GM18507 (cell line): Measurements from ENCODE around the gene EML1.
A peak's percentile ranks its signal among the peaks of the same experiment; 100 is the strongest.

Source experiments
- DNase-seq: peaks from one replicate; pipeline ENCODE4 v3.0.0; 2011; ENCODE audit warnings: low read depth; ENCODE audit not compliant: insufficient read length; ENCODE audit errors: extremely low spot score
- FAIRE-seq: peaks from 2 replicates; lab custom pipeline; 2011; peaks lifted over from hg19 to GRCh38; lab: Jason Lieb, UNC

Gene EML1

GRCh38 chr14:99972748-99973466 is 179.7 kb downstream of the EML1 start:
- FAIRE-seq: no peak

GRCh38 chr14:99975190-99975589 is 182.0 kb downstream of the EML1 start:
- DNase-seq (no peak), FAIRE-seq (no peak)

More at GRCh38 chr14:99972748-99973466, 179.7 kb downstream of the EML1 start:
- DNase-seq: no peak

GRCh38 chr14:99976021-99976420 is 182.8 kb downstream of the EML1 start:
- no peak for DNase-seq
- FAIRE-seq: no peak

- no peak for DNase-seq
- FAIRE-seq: no peak
These were observed 183.5 kb downstream of the EML1 start for GRCh38 chr14:99976681-99977080.

- FAIRE-seq (no peak), DNase-seq (no peak)
These were observed 187.1 kb downstream of the EML1 start for GRCh38 chr14:99980299-99980698.

- FAIRE-seq (no peak), DNase-seq (no peak)
These were observed 188.6 kb downstream of the EML1 start for GRCh38 chr14:99981806-99982205.

GRCh38 chr14:99982537-99983250 is 189.5 kb downstream of the EML1 start:
- FAIRE-seq (peak; percentile 90), DNase-seq (peak; percentile 44)

- FAIRE-seq (no peak), DNase-seq (no peak)
These were observed 190.2 kb downstream of the EML1 start for GRCh38 chr14:99983251-99984015.

- DNase-seq (no peak), FAIRE-seq (no peak)
These were observed 190.8 kb downstream of the EML1 start for GRCh38 chr14:99984036-99984435.

- no peak for FAIRE-seq
- DNase-seq: no peak
These were observed 193.2 kb downstream of the EML1 start for GRCh38 chr14:99986396-99986795.

- FAIRE-seq (no peak), DNase-seq (no peak)
These were observed 195.8 kb downstream of the EML1 start for GRCh38 chr14:99989032-99989431.

- DNase-seq (no peak), FAIRE-seq (no peak)
These were observed 197.3 kb downstream of the EML1 start for GRCh38 chr14:99990268-99991170.

- DNase-seq (no peak), FAIRE-seq (no peak)
These were observed 198.1 kb downstream of the EML1 start for GRCh38 chr14:99991331-99991730.
